C4-2B (cell line): Measurements from ENCODE around the gene S100A16.

Experiments
- ZFX ChIP-seq: fragments of 450-650 bp; IDR thresholded peaks from 2 replicates; pipeline ENCODE4 v1.6.1; 2017
- TF ChIP-seq, protein P1 (sequence below): fragments of 450-650 bp; conservative IDR thresholded peaks from 2 replicates; pipeline ENCODE4 v1.5.1; 2017; ENCODE audit warnings: mild to moderate bottlenecking

DNA sequence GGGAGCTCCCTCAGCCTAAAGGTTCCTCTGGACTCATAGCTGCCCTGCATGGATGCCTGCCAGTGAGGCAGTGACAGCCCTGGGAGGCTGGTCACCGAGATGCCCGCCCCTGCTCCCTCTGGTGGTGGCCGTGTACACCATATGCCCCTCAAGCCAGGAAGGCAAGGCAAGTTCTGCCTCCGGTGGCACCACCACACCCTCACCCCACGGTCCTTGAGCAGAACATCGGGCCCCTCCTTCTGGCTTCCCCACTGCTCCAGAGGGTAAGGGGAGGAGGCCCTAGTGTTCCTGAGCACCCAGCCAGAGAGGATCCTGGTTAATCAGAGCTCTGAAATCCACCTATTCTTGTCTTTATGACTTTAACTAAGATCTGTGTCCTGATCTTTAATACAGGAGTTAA is 4.7 kb upstream of the S100A16 start:
- TF ChIP-seq, protein P1, sequence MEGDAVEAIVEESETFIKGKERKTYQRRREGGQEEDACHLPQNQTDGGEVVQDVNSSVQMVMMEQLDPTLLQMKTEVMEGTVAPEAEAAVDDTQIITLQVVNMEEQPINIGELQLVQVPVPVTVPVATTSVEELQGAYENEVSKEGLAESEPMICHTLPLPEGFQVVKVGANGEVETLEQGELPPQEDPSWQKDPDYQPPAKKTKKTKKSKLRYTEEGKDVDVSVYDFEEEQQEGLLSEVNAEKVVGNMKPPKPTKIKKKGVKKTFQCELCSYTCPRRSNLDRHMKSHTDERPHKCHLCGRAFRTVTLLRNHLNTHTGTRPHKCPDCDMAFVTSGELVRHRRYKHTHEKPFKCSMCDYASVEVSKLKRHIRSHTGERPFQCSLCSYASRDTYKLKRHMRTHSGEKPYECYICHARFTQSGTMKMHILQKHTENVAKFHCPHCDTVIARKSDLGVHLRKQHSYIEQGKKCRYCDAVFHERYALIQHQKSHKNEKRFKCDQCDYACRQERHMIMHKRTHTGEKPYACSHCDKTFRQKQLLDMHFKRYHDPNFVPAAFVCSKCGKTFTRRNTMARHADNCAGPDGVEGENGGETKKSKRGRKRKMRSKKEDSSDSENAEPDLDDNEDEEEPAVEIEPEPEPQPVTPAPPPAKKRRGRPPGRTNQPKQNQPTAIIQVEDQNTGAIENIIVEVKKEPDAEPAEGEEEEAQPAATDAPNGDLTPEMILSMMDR = no peak
- no peak for TF ChIP-seq ZFX
